ENCODE results near the gene ZNF598.

DNA sequence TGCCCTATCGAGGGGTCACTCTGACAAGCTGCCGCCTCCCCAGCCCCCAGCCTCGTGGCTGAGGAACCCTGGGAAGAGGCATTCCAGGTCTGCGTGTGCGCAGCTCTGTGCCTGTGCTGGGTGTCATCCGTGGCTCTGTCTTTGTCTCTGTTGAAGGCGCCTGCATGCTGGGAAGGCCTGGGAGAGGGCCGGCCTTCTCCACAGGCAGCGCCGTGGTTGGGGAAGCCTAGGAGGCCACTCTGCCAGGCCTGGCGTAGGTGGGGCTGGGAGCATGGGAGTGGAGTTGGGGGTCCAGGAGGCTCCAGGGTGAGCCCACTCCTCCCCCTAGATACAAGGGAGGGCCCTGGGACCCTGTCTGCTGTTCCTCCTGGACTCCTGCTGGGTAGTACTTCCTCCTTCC lies 20.4 kb upstream of the ZNF598 start:
- no peak for TF ChIP-seq HDAC2 (IDR thresholded peaks at IDR 0.05)
- TF ChIP-seq MAZ (IDR thresholded peaks at IDR 0.05; ENCODE audit: borderline replicate concordance, low read depth, low read length): no peak
- no peak for TF ChIP-seq EP300 (IDR thresholded peaks at IDR 0.05)
